ENCODE measurements around the gene ABCG1. TPM values are rescaled to one million over a fixed set of nuclear protein-coding genes. Genes with fewer than 3 reads are reported as not detected.
A peak's percentile ranks its signal among the peaks of the same experiment; 100 is the strongest.
"Not testable (repeated sequence)": the region's sequence is repeated elsewhere in the genome, so short reads cannot be mapped to it uniquely, and the experiment has no call there.

The ABCG1 gene
- total RNA-seq = 10 to 100 TPM; 22.2 to 24.6 TPM

- ChIA-PET POLR2A (interaction anchor here (0.7 to 4.8 kb wide), 8 partner anchors 9 to 186 kb away, joined by 3 to 121 read pairs (median 12); no protein-coding TSS in a partner anchor), CTCF (interaction anchor here (1.0 to 4.0 kb wide), 8 partner anchors 9 to 162 kb away, joined by 3 to 33 read pairs (median 8); no protein-coding TSS in a partner anchor)
- intact Hi-C loops (cut with micrococcal nuclease) = no loop called here
- Mint-ChIP-seq H3K36me3 (no peaks in the 10 kb centered on the region), H3K27me3 (no peaks in the 10 kb centered on the region), H3K4me1 (ENCODE audit: low read depth) (peaks cover 21% of the 10 kb centered on the region), H3K4me3 (peak within 1 kb of the TSS; percentile 78), H3K27ac (peak within 1 kb of the TSS; percentile 85), H3K9me3 (peaks cover 16% of the 10 kb centered on the region)
- DNase-seq = peak; percentile 61
Measured at GRCh38 chr21:42218836-42219605, at the start of gene ABCG1. TSS of gene ABCG1 (plus strand) at chr21:42219140. CDS start at chr21:42219263, 123 bp downstream.

- ChIA-PET CTCF (interaction anchor here (0.6 to 1.7 kb wide), 4 partner anchors 87 to 191 kb away, joined by 3 to 4 read pairs (median 3); no protein-coding TSS in a partner anchor), POLR2A (no interaction called here)
- DNase-seq = no peak
- H3K4me1 Mint-ChIP-seq (ENCODE audit: low read depth) = peaks cover 2% of the 10 kb centered on the region
- H3K36me3 Mint-ChIP-seq = no peaks in the 10 kb centered on the region
- H3K4me3 Mint-ChIP-seq = no peak overlapping the region
- no peak overlapping the region for H3K27ac Mint-ChIP-seq
- no peaks in the 10 kb centered on the region for H3K9me3 Mint-ChIP-seq
- no peaks in the 10 kb centered on the region for H3K27me3 Mint-ChIP-seq
- intact Hi-C loops (cut with micrococcal nuclease) = no loop called here
Measured at GRCh38 chr21:42169758-42170157, 49.2 kb upstream of the ABCG1 start.

GRCh38 chr21:42171091-42172053, 47.6 kb upstream of the ABCG1 start:
- intact Hi-C loops (cut with micrococcal nuclease) = no loop called here
- H3K9me3 Mint-ChIP-seq = no peaks in the 10 kb centered on the region
- no peaks in the 10 kb centered on the region for H3K36me3 Mint-ChIP-seq
- no peak overlapping the region for H3K27ac Mint-ChIP-seq
- ChIA-PET POLR2A (no interaction called here), CTCF (interaction anchor here (0.9 to 4.0 kb wide), 3 partner anchors 49 to 138 kb away, joined by 3 to 11 read pairs (median 4); no protein-coding TSS in a partner anchor)
- H3K4me3 Mint-ChIP-seq = no peak overlapping the region
- H3K27me3 Mint-ChIP-seq = no peaks in the 10 kb centered on the region
- no peak for DNase-seq
- H3K4me1 Mint-ChIP-seq (ENCODE audit: low read depth) = peaks cover 2% of the 10 kb centered on the region

- no peaks in the 10 kb centered on the region for H3K27me3 Mint-ChIP-seq
Measured at GRCh38 chr21:42172596-42173483, 46.1 kb upstream of the ABCG1 start.

GRCh38 chr21:42174173-42174572, 44.8 kb upstream of the ABCG1 start:
- POLR2A ChIA-PET = interaction anchor here (0.6 kb wide), 1 partner anchor 43 kb away, joined by 3 read pairs; no protein-coding TSS in a partner anchor
- H3K27me3 Mint-ChIP-seq = no peaks in the 10 kb centered on the region
- no peaks in the 10 kb centered on the region for H3K9me3 Mint-ChIP-seq
- H3K27ac Mint-ChIP-seq = no peak overlapping the region
- CTCF ChIA-PET = interaction anchor here (2.1 to 4.0 kb wide), 2 partner anchors 10 to 85 kb away, joined by 5 to 11 read pairs; no protein-coding TSS in a partner anchor
- no peaks in the 10 kb centered on the region for H3K36me3 Mint-ChIP-seq
- H3K4me1 Mint-ChIP-seq (ENCODE audit: low read depth) = peaks cover 2% of the 10 kb centered on the region
- no peak overlapping the region for H3K4me3 Mint-ChIP-seq
- no peak for DNase-seq
- intact Hi-C loops (cut with micrococcal nuclease) = no loop called here

More at GRCh38 chr21:42172596-42173483, 46.1 kb upstream of the ABCG1 start:
- Mint-ChIP-seq H3K4me3 (no peak overlapping the region), H3K27ac (no peak overlapping the region), H3K4me1 (ENCODE audit: low read depth) (peaks cover 2% of the 10 kb centered on the region), H3K9me3 (no peaks in the 10 kb centered on the region), H3K36me3 (no peaks in the 10 kb centered on the region)
- CTCF ChIA-PET = interaction anchor here (0.9 to 4.0 kb wide), 5 partner anchors 9 to 88 kb away, joined by 3 to 11 read pairs (median 3); no protein-coding TSS in a partner anchor
- POLR2A ChIA-PET = no interaction called here
- no peak for DNase-seq
- intact Hi-C loops (cut with micrococcal nuclease) = no loop called here

GRCh38 chr21:42175110-42175710, 43.7 kb upstream of the ABCG1 start:
- H3K27ac Mint-ChIP-seq = no peak overlapping the region
- intact Hi-C loops (cut with micrococcal nuclease) = no loop called here
- H3K36me3 Mint-ChIP-seq = no peaks in the 10 kb centered on the region
- H3K4me3 Mint-ChIP-seq = no peak overlapping the region
- CTCF ChIA-PET = interaction anchor here (2.1 kb wide), 1 partner anchor 11 kb away, joined by 5 read pairs; no protein-coding TSS in a partner anchor
- H3K27me3 Mint-ChIP-seq = no peaks in the 10 kb centered on the region
- H3K9me3 Mint-ChIP-seq = no peaks in the 10 kb centered on the region
- no peak for DNase-seq
- no peaks in the 10 kb centered on the region for H3K4me1 Mint-ChIP-seq (ENCODE audit: low read depth)
- POLR2A ChIA-PET = no interaction called here

GRCh38 chr21:42176859-42177258, 42.1 kb upstream of the ABCG1 start:
- H3K4me3 Mint-ChIP-seq = no peak overlapping the region
- ChIA-PET CTCF (no interaction called here), POLR2A (interaction anchor here (0.7 kb wide), 1 partner anchor 9 kb away, joined by 3 read pairs; no protein-coding TSS in a partner anchor)
- H3K27ac Mint-ChIP-seq = no peak overlapping the region
- no peaks in the 10 kb centered on the region for H3K27me3 Mint-ChIP-seq
- no peaks in the 10 kb centered on the region for H3K9me3 Mint-ChIP-seq
- intact Hi-C loops (cut with micrococcal nuclease) = no loop called here
- no peaks in the 10 kb centered on the region for H3K36me3 Mint-ChIP-seq
- H3K4me1 Mint-ChIP-seq (ENCODE audit: low read depth) = no peaks in the 10 kb centered on the region
- no peak for DNase-seq

GRCh38 chr21:42179316-42179715, 39.6 kb upstream of the ABCG1 start:
- Mint-ChIP-seq H3K27ac (no peak overlapping the region), H3K4me3 (no peak overlapping the region), H3K4me1 (ENCODE audit: low read depth) (no peaks in the 10 kb centered on the region), H3K36me3 (no peaks in the 10 kb centered on the region), H3K9me3 (no peaks in the 10 kb centered on the region), H3K27me3 (no peaks in the 10 kb centered on the region)
- POLR2A ChIA-PET = no interaction called here
- no peak for DNase-seq
- intact Hi-C loops (cut with micrococcal nuclease) = no loop called here
- CTCF ChIA-PET = interaction anchor here (1.5 kb wide), 1 partner anchor 80 kb away, joined by 7 read pairs; no protein-coding TSS in a partner anchor

GRCh38 chr21:42180001-42180400, 38.9 kb upstream of the ABCG1 start:
- intact Hi-C loops (cut with micrococcal nuclease) = not testable (repeated sequence)

GRCh38 chr21:42182713-42183371, 36.1 kb upstream of the ABCG1 start:
- no peaks in the 10 kb centered on the region for H3K27me3 Mint-ChIP-seq
- peaks cover 24% of the 10 kb centered on the region for H3K4me1 Mint-ChIP-seq (ENCODE audit: low read depth)
- ChIA-PET CTCF (interaction anchor here (1.1 to 1.9 kb wide), 4 partner anchors 19 to 76 kb away, joined by 4 to 7 read pairs (median 6); no protein-coding TSS in a partner anchor), POLR2A (no interaction called here)
- H3K9me3 Mint-ChIP-seq = peaks cover 14% of the 10 kb centered on the region
- DNase-seq = no peak
- no peaks in the 10 kb centered on the region for H3K36me3 Mint-ChIP-seq
- no peak overlapping the region for H3K27ac Mint-ChIP-seq
- intact Hi-C loops (cut with micrococcal nuclease) = no loop called here
- no peak overlapping the region for H3K4me3 Mint-ChIP-seq

More at GRCh38 chr21:42180001-42180400, 38.9 kb upstream of the ABCG1 start:
- H3K4me1 Mint-ChIP-seq (ENCODE audit: low read depth); H3K4me3 Mint-ChIP-seq; POLR2A ChIA-PET; H3K9me3 Mint-ChIP-seq; H3K36me3 Mint-ChIP-seq; H3K27me3 Mint-ChIP-seq; H3K27ac Mint-ChIP-seq; DNase-seq: not testable (repeated sequence)
- CTCF ChIA-PET = interaction anchor here (1.5 kb wide), 1 partner anchor 79 kb away, joined by 7 read pairs; no protein-coding TSS in a partner anchor
